BLaER1 (cell line): ENCODE measurements around the gene FUT8.
A peak's percentile ranks its signal among the peaks of the same experiment; 100 is the strongest.

Experiments
- H3K27ac ChIP-seq: shearing (Covaris generic); formaldehyde crosslinking; 2 replicates; pipeline ENCODE4 v1.8.1; 2022
- H3K27me3 ChIP-seq: shearing (Covaris generic); formaldehyde crosslinking; 2 replicates; pipeline ENCODE4 v1.8.1; 2022
- H3K36me3 ChIP-seq: shearing (Covaris generic); formaldehyde crosslinking; 2 replicates; pipeline ENCODE4 v1.8.1; 2022
- H3K4me1 ChIP-seq: shearing (Covaris generic); formaldehyde crosslinking; 2 replicates; pipeline ENCODE4 v1.8.1; 2022
- H3K4me2 ChIP-seq: shearing (Covaris generic); formaldehyde crosslinking; 2 replicates; pipeline ENCODE4 v1.8.1; 2022
- H3K4me3 ChIP-seq: shearing (Covaris generic); formaldehyde crosslinking; 2 replicates; pipeline ENCODE4 v1.8.1; 2022
- H3K9ac ChIP-seq: shearing (Covaris generic); formaldehyde crosslinking; 2 replicates; pipeline ENCODE4 v1.8.1; 2022
- H3K9me3 ChIP-seq: shearing (Covaris generic); formaldehyde crosslinking; 2 replicates; pipeline ENCODE4 v1.8.1; 2022
- H4K20me1 ChIP-seq: shearing (Covaris generic); formaldehyde crosslinking; 2 replicates; pipeline ENCODE4 v1.8.1; 2022
- Cebpa-rat ChIP-seq: shearing (Covaris generic); IDR thresholded peaks from 2 replicates; pipeline ENCODE4 v1.8.1; 2022

The FUT8 gene

GRCh38 chr14:65469903-65470302 lies 57.4 kb downstream of the FUT8 start:
- Histone ChIP-seq H3K4me2 (peak overlapping the region; percentile 32; the same call in 1 of the 2 replicates), H4K20me1 (peaks cover 23% of the 10 kb centered on the region; the same call in 1 of the 2 replicates), H3K4me3 (no peak overlapping the region), H3K27me3 (no peaks in the 10 kb centered on the region), H3K9me3 (no peaks in the 10 kb centered on the region), H3K27ac (0 out of 2 replicates have a peak overlapping the region, but pooled peaks have one; percentile 46), H3K36me3 (peaks cover 5% of the 10 kb centered on the region; the same call in 1 of the 2 replicates), H3K4me1 (peaks cover 26% of the 10 kb centered on the region), H3K9ac (no peak overlapping the region)
- TF ChIP-seq Cebpa-rat = no peak

- Histone ChIP-seq H3K36me3 (peaks cover 6% of the 10 kb centered on the region; the same call in 1 of the 2 replicates), H3K9ac (no peak overlapping the region), H3K9me3 (no peaks in the 10 kb centered on the region), H4K20me1 (peaks cover 23% of the 10 kb centered on the region; the same call in 1 of the 2 replicates), H3K4me3 (no peak overlapping the region), H3K4me2 (peak overlapping the region; percentile 32), H3K4me1 (peaks cover 26% of the 10 kb centered on the region), H3K27me3 (no peaks in the 10 kb centered on the region), H3K27ac (0 out of 2 replicates have a peak overlapping the region, but pooled peaks have one; percentile 46)
- no peak for TF ChIP-seq Cebpa-rat
These were observed 57.9 kb downstream of the FUT8 start for GRCh38 chr14:65470404-65470880.

GRCh38 chr14:65471038-65471878 lies 58.7 kb downstream of the FUT8 start:
- Histone ChIP-seq H3K9ac (no peak overlapping the region), H3K36me3 (peaks cover 11% of the 10 kb centered on the region; the same call in 1 of the 2 replicates), H4K20me1 (peaks cover 23% of the 10 kb centered on the region; the same call in 1 of the 2 replicates), H3K4me2 (peak overlapping the region; percentile 32), H3K4me3 (no peak overlapping the region), H3K27me3 (no peaks in the 10 kb centered on the region), H3K4me1 (peaks cover 26% of the 10 kb centered on the region), H3K9me3 (no peaks in the 10 kb centered on the region), H3K27ac (0 out of 2 replicates have a peak overlapping the region, but pooled peaks have one; percentile 46)
- TF ChIP-seq Cebpa-rat = no peak

GRCh38 chr14:65472189-65472588 lies 59.7 kb downstream of the FUT8 start:
- H3K4me2 ChIP-seq = no peak overlapping the region
- H3K4me1 ChIP-seq = peaks cover 26% of the 10 kb centered on the region
- TF ChIP-seq Cebpa-rat = no peak
- H3K36me3 ChIP-seq = peaks cover 11% of the 10 kb centered on the region; the same call in 1 of the 2 replicates
- H4K20me1 ChIP-seq = peaks cover 23% of the 10 kb centered on the region; the same call in 1 of the 2 replicates
- H3K9ac ChIP-seq = no peak overlapping the region
- H3K27me3 ChIP-seq = no peaks in the 10 kb centered on the region
- no peak overlapping the region for H3K27ac ChIP-seq
- no peak overlapping the region for H3K4me3 ChIP-seq
- no peaks in the 10 kb centered on the region for H3K9me3 ChIP-seq

- peaks cover 9% of the 10 kb centered on the region for H3K4me1 ChIP-seq
- H3K4me3 ChIP-seq = no peak overlapping the region
- H3K36me3 ChIP-seq = 0 out of 2 replicates have a peak, but pooled peaks cover 5% of the 10 kb centered on the region
- H3K9ac ChIP-seq = no peak overlapping the region
- no peaks in the 10 kb centered on the region for H3K9me3 ChIP-seq
- no peak for TF ChIP-seq Cebpa-rat
- no peak overlapping the region for H3K27ac ChIP-seq
- no peak overlapping the region for H3K4me2 ChIP-seq
- H3K27me3 ChIP-seq = no peaks in the 10 kb centered on the region
- peaks cover under 1% of the 10 kb centered on the region; the same call in 1 of the 2 replicates for H4K20me1 ChIP-seq
These were observed 63.9 kb downstream of the FUT8 start for GRCh38 chr14:65476273-65476941.

GRCh38 chr14:65476942-65477318 lies 64.4 kb downstream of the FUT8 start:
- H4K20me1 ChIP-seq = no peaks in the 10 kb centered on the region; the same call in 1 of the 2 replicates
- no peak overlapping the region for H3K4me3 ChIP-seq
- no peak overlapping the region for H3K9ac ChIP-seq
- no peak overlapping the region for H3K27ac ChIP-seq
- TF ChIP-seq Cebpa-rat = no peak
- no peaks in the 10 kb centered on the region for H3K9me3 ChIP-seq
- H3K36me3 ChIP-seq = 0 out of 2 replicates have a peak, but pooled peaks cover 5% of the 10 kb centered on the region
- H3K4me2 ChIP-seq = no peak overlapping the region
- peaks cover 4% of the 10 kb centered on the region; the same call in 1 of the 2 replicates for H3K4me1 ChIP-seq
- no peaks in the 10 kb centered on the region for H3K27me3 ChIP-seq

- Histone ChIP-seq H4K20me1 (no peaks in the 10 kb centered on the region), H3K4me2 (no peak overlapping the region), H3K27ac (no peak overlapping the region), H3K36me3 (0 out of 2 replicates have a peak, but pooled peaks cover 5% of the 10 kb centered on the region), H3K4me1 (no peaks in the 10 kb centered on the region), H3K4me3 (no peak overlapping the region), H3K27me3 (no peaks in the 10 kb centered on the region), H3K9me3 (no peaks in the 10 kb centered on the region), H3K9ac (no peak overlapping the region)
- no peak for TF ChIP-seq Cebpa-rat
These were observed 65.5 kb downstream of the FUT8 start for GRCh38 chr14:65478017-65478416.

- Histone ChIP-seq H4K20me1 (no peaks in the 10 kb centered on the region), H3K9me3 (no peaks in the 10 kb centered on the region), H3K36me3 (0 out of 2 replicates have a peak, but pooled peaks cover 5% of the 10 kb centered on the region), H3K27me3 (no peaks in the 10 kb centered on the region), H3K4me1 (no peaks in the 10 kb centered on the region), H3K4me2 (no peak overlapping the region), H3K9ac (no peak overlapping the region), H3K27ac (no peak overlapping the region), H3K4me3 (no peak overlapping the region)
- TF ChIP-seq Cebpa-rat = no peak
These were observed 66.1 kb downstream of the FUT8 start for GRCh38 chr14:65478596-65478995.

- TF ChIP-seq Cebpa-rat = no peak
- Histone ChIP-seq H4K20me1 (no peaks in the 10 kb centered on the region; the same call in 1 of the 2 replicates), H3K27ac (no peak overlapping the region), H3K9me3 (no peaks in the 10 kb centered on the region), H3K4me2 (no peak overlapping the region), H3K4me1 (no peaks in the 10 kb centered on the region), H3K36me3 (0 out of 2 replicates have a peak, but pooled peaks cover 5% of the 10 kb centered on the region), H3K4me3 (no peak overlapping the region), H3K27me3 (no peaks in the 10 kb centered on the region), H3K9ac (no peak overlapping the region)
These were observed 66.9 kb downstream of the FUT8 start for GRCh38 chr14:65479386-65479785.
